BJ (cell line): ENCODE data around the gene CCDC158. TPM values are rescaled to one million over a fixed set of nuclear protein-coding genes. Genes with fewer than 3 reads are reported as not detected.
"Not testable (repeated sequence)": the region's sequence is repeated elsewhere in the genome, so short reads cannot be mapped to it uniquely, and the experiment has no call there.

Experiments used
- CTCF ChIA-PET: fragments of 350-600 bp; formaldehyde crosslinking; extraction: SDS; loops from one replicate; lab custom pipeline; 2021; ENCODE audit warnings: antibody characterized with exemption, inconsistent platforms; lab: Yijun Ruan, JAX
- POLR2A ChIA-PET: fragments of 300-600 bp; sonication (Branson Sonifier 250); formaldehyde crosslinking; extraction: SDS; loops from one replicate; lab custom pipeline; 2021; ENCODE audit warnings: antibody characterized with exemption; lab: Charles Lee
- DNase-seq: peaks from one replicate; pipeline ENCODE4 v3.0.0-alpha.2; 2011; ENCODE audit warnings: low read depth
- H3K27me3 ChIP-seq: 2 replicates; pipeline ENCODE4 v1.6.0; 2011; ENCODE audit warnings: low read length; ENCODE audit not compliant: control insufficient read depth, insufficient read depth
- H3K36me3 ChIP-seq: 2 replicates; pipeline ENCODE4 v1.5.1; 2011; ENCODE audit warnings: low read length; ENCODE audit not compliant: control insufficient read depth, insufficient read depth
- H3K4me3 ChIP-seq: 2 replicates; pipeline ENCODE4 v1.5.1; 2011; ENCODE audit warnings: low read depth, mild to moderate bottlenecking, control low read depth, low read length
- polyA plus RNA-seq: library from polyadenylated mRNA; depleted of rRNA; stranded (reverse); fragments of >200 nt; gene quantifications from 2 replicates; pipeline ENCODE4 v1.2.3, GENCODE V29; 2011
- TF ChIP-seq, protein P1 (sequence below): IDR thresholded peaks from 2 replicates; pipeline ENCODE4 v1.5.1; 2011; ENCODE audit warnings: low read depth, mild to moderate bottlenecking, control low read depth, inconsistent platforms, low read length, moderate library complexity; ENCODE audit not compliant: insufficient read depth

CCDC158 gene
- polyA plus RNA-seq, 1 experiment: 0.11 TPM

DNA sequence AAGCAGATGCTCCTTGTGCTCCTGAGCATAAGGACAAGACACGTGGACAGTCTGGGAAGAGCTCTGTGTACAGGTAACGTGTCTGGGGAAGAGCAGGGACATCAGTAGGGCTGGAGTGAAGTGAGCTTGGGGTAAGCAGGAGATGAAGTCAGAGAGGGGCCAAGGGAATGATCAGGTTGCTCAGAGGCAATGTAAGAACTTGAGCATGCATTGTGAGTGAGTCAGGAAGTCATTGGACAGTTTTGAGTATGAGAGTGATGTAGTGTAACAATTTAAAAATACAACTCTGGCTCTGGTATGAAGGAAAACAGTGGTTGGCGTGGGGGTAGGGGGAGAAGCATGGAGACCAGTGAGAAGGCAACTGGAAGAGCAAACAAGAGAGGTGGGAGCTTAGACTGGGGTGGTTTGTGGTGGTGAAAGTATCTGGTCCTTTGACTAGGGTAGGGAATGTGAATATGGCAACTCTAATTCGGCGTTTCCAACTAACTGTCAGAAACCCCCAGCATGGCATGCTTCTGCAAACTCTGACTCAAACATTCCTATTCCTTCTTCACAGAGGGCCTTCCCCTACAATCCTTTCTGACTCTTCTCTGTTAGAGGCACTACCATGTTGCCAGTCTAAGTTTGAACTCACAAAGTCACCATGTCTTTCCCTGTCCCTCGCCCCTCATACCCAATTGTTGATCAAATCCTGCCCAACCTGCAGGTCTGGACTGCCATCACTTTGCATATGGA, 57.2 kb downstream of the CCDC158 start:
- TF ChIP-seq, protein P1, sequence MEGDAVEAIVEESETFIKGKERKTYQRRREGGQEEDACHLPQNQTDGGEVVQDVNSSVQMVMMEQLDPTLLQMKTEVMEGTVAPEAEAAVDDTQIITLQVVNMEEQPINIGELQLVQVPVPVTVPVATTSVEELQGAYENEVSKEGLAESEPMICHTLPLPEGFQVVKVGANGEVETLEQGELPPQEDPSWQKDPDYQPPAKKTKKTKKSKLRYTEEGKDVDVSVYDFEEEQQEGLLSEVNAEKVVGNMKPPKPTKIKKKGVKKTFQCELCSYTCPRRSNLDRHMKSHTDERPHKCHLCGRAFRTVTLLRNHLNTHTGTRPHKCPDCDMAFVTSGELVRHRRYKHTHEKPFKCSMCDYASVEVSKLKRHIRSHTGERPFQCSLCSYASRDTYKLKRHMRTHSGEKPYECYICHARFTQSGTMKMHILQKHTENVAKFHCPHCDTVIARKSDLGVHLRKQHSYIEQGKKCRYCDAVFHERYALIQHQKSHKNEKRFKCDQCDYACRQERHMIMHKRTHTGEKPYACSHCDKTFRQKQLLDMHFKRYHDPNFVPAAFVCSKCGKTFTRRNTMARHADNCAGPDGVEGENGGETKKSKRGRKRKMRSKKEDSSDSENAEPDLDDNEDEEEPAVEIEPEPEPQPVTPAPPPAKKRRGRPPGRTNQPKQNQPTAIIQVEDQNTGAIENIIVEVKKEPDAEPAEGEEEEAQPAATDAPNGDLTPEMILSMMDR: no peak
- POLR2A ChIA-PET: no interaction called here
- H3K4me3 ChIP-seq: no peak overlapping the region
- H3K27me3 ChIP-seq: peaks cover 1% of the 10 kb centered on the region; the same call in 1 of the 2 replicates
- DNase-seq: no peak
- H3K36me3 ChIP-seq: no peaks in the 10 kb centered on the region
- CTCF ChIA-PET: interaction anchor here (2.7 kb wide), 1 partner anchor 12 kb away, joined by 13 read pairs; no protein-coding TSS in a partner anchor

DNA sequence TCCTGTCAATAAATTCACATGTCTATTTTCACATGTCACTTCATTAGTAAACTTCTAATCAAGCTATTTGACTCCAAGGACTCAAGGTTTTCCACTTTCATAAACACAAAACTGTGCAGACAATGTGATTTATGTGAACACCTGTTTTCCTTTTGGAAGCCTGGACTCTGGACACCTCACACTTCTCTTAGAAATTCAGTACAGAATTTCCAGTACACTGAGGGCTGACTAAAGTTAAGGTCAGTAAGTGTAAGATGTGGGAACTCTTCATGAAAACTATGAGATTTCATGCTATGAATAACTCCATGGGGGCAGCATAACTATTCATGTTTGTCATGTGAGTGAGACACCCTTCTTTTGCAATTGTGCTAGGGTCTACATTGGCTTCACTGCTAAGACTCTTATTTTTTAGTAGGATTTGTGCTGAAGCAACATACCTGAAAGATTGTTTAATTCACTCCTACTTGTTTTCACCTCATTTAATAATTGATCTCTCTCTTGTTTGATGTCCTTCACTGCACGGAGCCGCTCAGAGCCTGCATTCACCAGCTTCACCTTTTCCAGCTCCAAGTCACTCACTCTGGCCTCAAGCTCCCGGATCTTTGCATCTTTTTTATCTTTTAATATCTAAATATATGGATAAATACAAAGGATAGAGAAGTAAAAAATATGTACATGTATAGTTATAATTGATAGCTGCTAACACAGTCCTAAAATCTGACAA, 59.1 kb downstream of the CCDC158 start:
- DNase-seq: no peak
- TF ChIP-seq, protein P1: no peak
- CTCF ChIA-PET: no interaction called here
- Histone ChIP-seq H3K36me3 (no peaks in the 10 kb centered on the region), H3K4me3 (no peak overlapping the region), H3K27me3 (peaks cover 3% of the 10 kb centered on the region; the same call in 1 of the 2 replicates)
- POLR2A ChIA-PET: no interaction called here

DNA sequence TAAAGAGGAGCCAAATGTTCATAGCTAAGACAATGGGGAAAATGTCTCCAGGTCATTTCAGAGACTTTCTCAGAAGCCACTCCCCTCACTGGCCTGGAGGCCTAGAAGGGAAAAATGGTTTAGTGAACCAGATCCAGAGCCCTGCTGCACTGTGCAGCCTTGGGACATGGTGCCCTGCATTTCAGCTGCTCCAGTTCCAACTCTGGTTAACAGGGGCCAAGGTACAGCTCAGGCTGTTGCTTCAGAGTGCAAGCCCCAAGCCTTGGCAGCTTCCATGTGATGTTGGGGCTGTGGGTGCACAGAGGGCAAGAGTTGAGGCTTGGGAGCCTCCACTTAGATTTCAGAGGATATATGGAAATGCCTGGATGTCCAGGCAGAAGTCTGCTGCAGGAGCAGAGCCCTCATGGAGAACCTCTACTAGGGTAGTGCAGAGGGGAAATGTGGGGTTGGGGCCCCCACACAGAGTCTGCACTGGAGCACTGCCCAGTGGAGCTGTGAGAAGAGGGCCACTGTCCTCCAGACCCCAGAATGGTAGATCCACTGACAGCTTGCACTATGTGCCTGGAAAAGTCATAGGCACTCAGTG, 61.0 kb downstream of the CCDC158 start:
- CTCF ChIA-PET, POLR2A ChIA-PET, H3K36me3 ChIP-seq, H3K27me3 ChIP-seq, H3K4me3 ChIP-seq, DNase-seq: not testable (repeated sequence)

DNA sequence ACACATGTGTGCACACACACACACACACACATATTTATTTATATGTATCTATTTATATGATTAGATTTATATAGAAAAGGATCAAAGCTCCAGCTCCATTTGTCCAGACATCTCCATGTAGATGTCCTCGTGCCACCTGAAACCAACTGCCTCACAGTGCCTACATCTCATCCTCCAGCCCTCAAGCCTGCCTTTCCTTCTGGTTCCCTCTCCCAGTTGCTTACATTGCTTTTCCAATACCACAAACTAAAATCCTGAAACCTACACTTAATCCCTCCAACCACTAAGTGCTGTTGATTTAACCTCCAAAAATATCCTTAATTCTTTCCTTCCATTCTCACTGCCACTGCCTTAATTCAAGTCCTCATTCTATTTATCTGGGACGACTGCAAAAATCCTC, 63.0 kb downstream of the CCDC158 start:
- Histone ChIP-seq H3K36me3 (no peaks in the 10 kb centered on the region), H3K4me3 (no peak overlapping the region), H3K27me3 (peaks cover 2% of the 10 kb centered on the region; the same call in 1 of the 2 replicates)
- TF ChIP-seq, protein P1: no peak
- ChIA-PET CTCF (no interaction called here), POLR2A (no interaction called here)
- no peak for DNase-seq

DNA sequence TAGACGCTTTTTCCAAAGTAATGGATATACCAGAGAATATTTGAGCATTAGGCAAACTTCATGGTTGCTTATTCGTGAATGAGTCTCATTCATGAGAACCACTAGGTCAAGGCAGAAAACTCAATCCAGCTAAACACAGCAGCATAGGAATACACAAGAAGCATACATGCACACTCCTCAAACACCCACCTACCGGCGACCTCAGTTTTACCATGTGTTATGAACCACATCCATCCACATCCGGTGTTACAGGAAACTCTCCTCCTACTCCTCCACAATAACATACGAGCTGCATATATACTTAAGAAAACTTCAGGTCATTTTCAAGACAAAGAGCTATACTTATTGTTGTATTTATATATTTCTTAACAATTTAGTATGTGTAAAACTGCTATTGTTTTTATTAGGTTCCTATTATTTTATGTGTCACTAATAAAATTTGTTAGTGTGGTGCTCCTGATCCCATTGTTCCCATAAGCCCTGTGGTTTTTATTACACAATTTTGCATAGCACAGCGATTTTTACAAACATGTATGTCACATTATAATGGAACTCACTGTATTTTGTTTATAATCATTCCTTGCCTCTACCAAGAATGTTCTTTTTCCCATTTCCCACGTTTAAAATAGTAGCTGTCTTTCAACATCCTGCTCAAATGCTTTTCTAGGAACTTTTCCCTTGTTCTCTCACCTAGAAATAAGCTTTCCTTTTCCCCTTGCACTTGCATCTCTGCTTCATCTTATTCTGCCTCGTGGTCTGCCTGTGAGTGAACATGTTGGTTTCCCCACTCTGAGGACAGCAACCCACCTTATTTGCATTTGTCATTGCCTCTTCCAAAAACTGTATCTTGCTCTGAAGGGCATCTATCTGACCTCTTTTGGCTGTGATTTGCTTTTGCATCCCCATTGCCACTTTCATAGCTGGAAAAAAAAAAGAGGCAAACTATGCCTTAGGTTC, 66.1 kb downstream of the CCDC158 start:
- H3K36me3 ChIP-seq: no peaks in the 10 kb centered on the region
- ChIA-PET CTCF (interaction anchor here (1.1 to 1.7 kb wide), 2 partner anchors 10 to 20 kb away, joined by 4 read pairs; no protein-coding TSS in a partner anchor), POLR2A (no interaction called here)
- no peak for DNase-seq
- TF ChIP-seq, protein P1: no peak
- no peak overlapping the region for H3K4me3 ChIP-seq
- peaks cover 2% of the 10 kb centered on the region; the same call in 1 of the 2 replicates for H3K27me3 ChIP-seq
